ENCODE measurements around the gene CCDC88B.

DNA sequence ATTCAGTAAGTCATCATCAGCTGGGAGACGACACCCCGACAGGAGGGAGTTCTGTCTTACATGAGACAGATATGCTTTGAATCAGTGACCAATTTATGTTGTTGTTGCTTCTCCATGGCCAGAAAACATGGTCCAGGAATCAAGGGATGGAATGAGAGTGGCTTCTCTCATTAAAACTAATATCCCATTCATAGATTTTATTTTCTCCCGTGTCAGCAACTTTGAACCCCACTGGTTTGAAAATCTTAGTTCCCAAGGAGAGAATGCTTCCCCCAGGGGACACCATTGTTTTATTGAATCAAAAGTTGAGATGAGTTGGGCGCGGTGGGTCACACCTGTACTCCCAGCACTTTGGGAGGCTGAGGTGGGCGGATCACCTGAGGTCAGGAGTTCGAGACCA, 61.8 kb downstream of the CCDC88B start:
- TF ChIP-seq EZH2 (IDR thresholded peaks at IDR 0.05) (no peak), POLR2A (IDR thresholded peaks at IDR 0.05; ENCODE audit: borderline replicate concordance, extremely low read depth, insufficient read depth, insufficient read length) (no peak), ZFX (IDR thresholded peaks at IDR 0.05) (no peak), ZNF274 (IDR thresholded peaks at IDR 0.05; ENCODE audit: low read depth, low read length) (no peak), SIN3A (IDR thresholded peaks at IDR 0.05; ENCODE audit: low read depth) (no peak)

All from HCT116 (cell line).